Measurements from ENCODE around the gene STIMATE.

DNA sequence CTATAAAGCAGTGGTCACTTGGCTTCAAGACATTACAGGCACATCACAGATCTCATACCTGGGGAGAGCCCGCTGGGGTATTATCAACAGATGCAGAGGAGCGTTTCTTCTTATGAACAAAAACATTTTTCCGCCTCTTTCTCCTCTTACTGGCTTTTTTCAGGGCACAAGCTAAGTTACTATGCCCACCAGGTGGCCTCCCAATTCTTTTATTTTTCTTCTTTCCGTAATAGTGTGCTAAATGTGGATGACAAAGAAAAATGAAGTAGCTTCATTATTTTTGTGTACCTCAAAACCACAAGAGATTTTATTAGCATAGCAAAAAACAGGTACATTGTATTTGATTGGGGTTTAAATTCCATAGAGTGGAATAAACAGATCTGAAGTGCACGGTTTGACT, 10.1 kb upstream of the STIMATE start:
- TF ChIP-seq ZNF462 (CRISPR knock-in tag; IDR thresholded peaks at IDR 0.05): no peak
- TF ChIP-seq REST (IDR thresholded peaks at IDR 0.05; ENCODE audit: unreplicated experiment): no peak
- TF ChIP-seq CTCF (conservative IDR thresholded peaks at IDR 0.05; ENCODE audit: low read depth in 2 of 2): peak; percentile 13 to 26; a peak in 2 of 4 replicates
- TF ChIP-seq EZH2 (IDR thresholded peaks at IDR 0.05; ENCODE audit: low read depth, unreplicated experiment): no peak
- no peak for TF ChIP-seq POLR2AphosphoS5 (IDR thresholded peaks at IDR 0.05; ENCODE audit: low read depth)
- TF ChIP-seq CREB1 (CRISPR knock-in tag; IDR thresholded peaks at IDR 0.05; ENCODE audit: low read depth): no peak

All from GM23338 (cell line).